PFSK-1 (cell line): Measurements from ENCODE around the gene DRD2.

Source experiments
- FOXP2 ChIP-seq: optimal IDR thresholded peaks from 2 replicates; pipeline ENCODE3; 2011; ENCODE audit warnings: borderline replicate concordance, control low read depth, inconsistent platforms; ENCODE audit not compliant: insufficient read depth; ENCODE audit errors: extremely low read length, extremely low read depth
- POLR2AphosphoS5 ChIP-seq: IDR thresholded peaks from 2 replicates; pipeline ENCODE4 v1.6.1; 2012; ENCODE audit warnings: low read depth, mild to moderate bottlenecking, control low read depth, low read length, moderate library complexity
- REST ChIP-seq, 2 experiments: IDR thresholded peaks; 2 replicates each; pipeline versions ENCODE4 v1.6.1 to v1.8.0; 2011 to 2012; ENCODE audit warnings: low read depth in 2 of 2, low read length in 2 of 2, control low read depth in 1 of 2, inconsistent platforms in 1 of 2, mild to moderate bottlenecking in 1 of 2, moderate library complexity in 1 of 2; ENCODE audit not compliant: insufficient read depth in 1 of 2
- SIN3A ChIP-seq: IDR thresholded peaks from 2 replicates; pipeline ENCODE4 v1.6.1; 2012; ENCODE audit warnings: mild to moderate bottlenecking, low read length, moderate library complexity, borderline replicate concordance; ENCODE audit not compliant: insufficient read depth
- TAF1 ChIP-seq: IDR thresholded peaks from 2 replicates; pipeline ENCODE4 v1.6.1; 2012; ENCODE audit warnings: low read length, control low read depth, borderline replicate concordance; ENCODE audit not compliant: insufficient read depth

The DRD2 gene

GRCh38 chr11:113392236-113392921, 82.8 kb downstream of the DRD2 start:
- TF ChIP-seq POLR2AphosphoS5: no peak
- TF ChIP-seq TAF1: no peak
- TF ChIP-seq SIN3A: no peak
- no peak for TF ChIP-seq REST (IDR thresholded peaks at IDR 0.05; ENCODE audit: insufficient read depth in 1 of 2, low read depth in 2 of 2, low read length in 2 of 2)
- no peak for TF ChIP-seq FOXP2

GRCh38 chr11:113389272-113389671, 85.9 kb downstream of the DRD2 start:
- no peak for TF ChIP-seq TAF1
- no peak for TF ChIP-seq SIN3A
- TF ChIP-seq REST (IDR thresholded peaks at IDR 0.05; ENCODE audit: insufficient read depth in 1 of 2, low read depth in 2 of 2, low read length in 2 of 2): no peak
- no peak for TF ChIP-seq FOXP2
- no peak for TF ChIP-seq POLR2AphosphoS5

GRCh38 chr11:113387605-113388211, 87.5 kb downstream of the DRD2 start, which contains the start of gene ANKK1:
Gene ANKK1, plus strand, starts transcription at chr11:113387779. Its CDS starts 106 bp downstream, at chr11:113387885.
- TF ChIP-seq SIN3A: no peak
- TF ChIP-seq FOXP2: no peak
- TF ChIP-seq REST (IDR thresholded peaks at IDR 0.05; ENCODE audit: insufficient read depth in 1 of 2, low read depth in 2 of 2, low read length in 2 of 2): no peak
- TF ChIP-seq TAF1: no peak
- TF ChIP-seq POLR2AphosphoS5: no peak

- TF ChIP-seq REST (IDR thresholded peaks at IDR 0.05; ENCODE audit: insufficient read depth in 1 of 2, low read depth in 2 of 2, low read length in 2 of 2): no peak
- TF ChIP-seq TAF1: no peak
- no peak for TF ChIP-seq SIN3A
Measured at GRCh38 chr11:113386866-113387265, 88.3 kb downstream of the DRD2 start.

GRCh38 chr11:113385749-113386148, 89.4 kb downstream of the DRD2 start:
- TF ChIP-seq FOXP2 (no peak), SIN3A (no peak), TAF1 (no peak), REST (IDR thresholded peaks at IDR 0.05; ENCODE audit: insufficient read depth in 1 of 2, low read depth in 2 of 2, low read length in 2 of 2) (no peak), POLR2AphosphoS5 (no peak)
